HTR-8/SVneo (cell line): ENCODE data around the gene ZCCHC12.

Source experiments
- DNase-seq: peaks from one replicate; pipeline ENCODE4 v3.0.0; 2011; ENCODE audit warnings: low spot score, mixed read lengths; ENCODE audit not compliant: insufficient read length
- FAIRE-seq: peaks from 2 replicates; lab custom pipeline; 2011; peaks lifted over from hg19 to GRCh38; lab: Jason Lieb, UNC

Gene ZCCHC12

GRCh38 chrX:118865231-118865630 lies 41.6 kb downstream of the ZCCHC12 start:
- DNase-seq (no peak), FAIRE-seq (no peak)

GRCh38 chrX:118867251-118867650 lies 43.6 kb downstream of the ZCCHC12 start:
- FAIRE-seq = no peak
- no peak for DNase-seq

- FAIRE-seq (no peak), DNase-seq (no peak)
Measured at GRCh38 chrX:118872102-118872566, 48.5 kb downstream of the ZCCHC12 start.
